Lower leg skin (tissue), 4 donors: ENCODE results near the gene ZC3HAV1. TPM values are rescaled to one million over a fixed set of nuclear protein-coding genes. Genes with fewer than 3 reads are reported as not detected.
A peak's percentile ranks its signal among the peaks of the same experiment; 100 is the strongest.

Experiments
- DNase-seq, 2 donors: peaks; one replicate each; pipeline ENCODE4 v3.0.0-alpha.2; 2019; ENCODE audit warnings: low spot score in 2 of 2
- H3K4me3 ChIP-seq: fragments of 200-600 bp; sonication (generic); 2 replicates; pipeline ENCODE4 v1.5.1; 2017; ENCODE audit warnings: mild to moderate bottlenecking, low read depth; ENCODE audit not compliant: poor library complexity, severe bottlenecking
- CTCF ChIP-seq, 3 donors: fragments of 450-650 bp; IDR thresholded peaks; one replicate each; pipeline ENCODE4 v1.5.1; 2016; ENCODE audit warnings: antibody characterized with exemption in 3 of 3, mild to moderate bottlenecking in 3 of 3, moderate library complexity in 2 of 3
- POLR2A ChIP-seq, 2 donors: fragments of 450-650 bp; IDR thresholded peaks; one replicate each; pipeline ENCODE4 v1.6.1; 2016 to 2017; ENCODE audit warnings: antibody characterized with exemption in 2 of 2, mild to moderate bottlenecking in 1 of 2, moderate library complexity in 1 of 2
- WGBS, 2 donors: methylation state at CpG; one replicate each; pipeline ENCODE4 v1.1.5; 2018; 5-methylcytosine and 5-hydroxymethylcytosine counted together
- intact Hi-C: fragments of 100-400 bp; cut with DNase I; formaldehyde crosslinking; loops from one replicate; pipeline ENCODE4 v1.15.0; 2023; ENCODE audit warnings: low total_unique reads
- total RNA-seq, 4 donors: library from RNA; depleted of rRNA; stranded (reverse); fragments of >200 nt; gene quantifications; one replicate each; pipeline ENCODE4 v1.1.0, GENCODE V29; 2016

ZC3HAV1 gene
- total RNA-seq, 4 donors from 2014 or later, result 15.4 to 25.8 (median 22.9) TPM

GRCh38 chr7:139035586-139036353, 73.8 kb downstream of the ZC3HAV1 start, which contains the start of gene ZC3HAV1L:
TSS of gene ZC3HAV1L (minus strand) at chr7:139036042. CDS start at chr7:139036017, 25 bp downstream.
- no peak for TF ChIP-seq CTCF (IDR thresholded peaks at IDR 0.05)
- no peak for TF ChIP-seq POLR2A (IDR thresholded peaks at IDR 0.05)
- DNase-seq, result peak; percentile 35 to 87
- intact Hi-C loops, result loop anchor here (2.0 kb wide), 1 partner anchor 59 kb away; no protein-coding TSS in a partner anchor
- peak within 1 kb of the TSS; percentile 57 for H3K4me3 ChIP-seq
- WGBS, 2 donors, result 2% methylated on average over 28 to 31 of the region's 82 CpGs

GRCh38 chr7:139034855-139035585, 74.5 kb downstream of the ZC3HAV1 start:
- 9 to 11% methylated on average over 33 to 37 of the region's 47 CpGs for WGBS, 2 donors
- peak in 1 of 2 donors; percentile 88 for DNase-seq
- H3K4me3 ChIP-seq, result peak overlapping the region; percentile 57
- intact Hi-C loops, result loop anchor here (2.0 kb wide), 1 partner anchor 60 kb away; no protein-coding TSS in a partner anchor
- TF ChIP-seq CTCF (IDR thresholded peaks at IDR 0.05) (no peak), POLR2A (IDR thresholded peaks at IDR 0.05) (no peak)

GRCh38 chr7:139034336-139034735, 75.2 kb downstream of the ZC3HAV1 start:
- 73 to 78% methylated on average over 5 of the region's 5 CpGs for WGBS, 2 donors

GRCh38 chr7:139033346-139034114, 76.0 kb downstream of the ZC3HAV1 start:
- intact Hi-C loops, result loop anchor here (2.0 kb wide), 1 partner anchor 61 kb away; no protein-coding TSS in a partner anchor
- 54 to 60% methylated on average over 6 of the region's 6 CpGs for WGBS, 2 donors
- TF ChIP-seq POLR2A (IDR thresholded peaks at IDR 0.05) (no peak), CTCF (IDR thresholded peaks at IDR 0.05) (no peak)
- peak in 1 of 2 donors; percentile 44 for DNase-seq
- H3K4me3 ChIP-seq, result no peak overlapping the region

More at GRCh38 chr7:139034336-139034735, 75.2 kb downstream of the ZC3HAV1 start:
- no peak overlapping the region for H3K4me3 ChIP-seq
- intact Hi-C loops, result loop anchor here (2.0 kb wide), 1 partner anchor 60 kb away; no protein-coding TSS in a partner anchor
- DNase-seq, result no peak
- TF ChIP-seq CTCF (IDR thresholded peaks at IDR 0.05), result no peak
- TF ChIP-seq POLR2A (IDR thresholded peaks at IDR 0.05), result no peak

- 97 to 98% methylated on average over 4 of the region's 4 CpGs for WGBS, 2 donors
- no peak for DNase-seq
- TF ChIP-seq CTCF (IDR thresholded peaks at IDR 0.05), result no peak
- TF ChIP-seq POLR2A (IDR thresholded peaks at IDR 0.05), result no peak
- intact Hi-C loops, result no loop called here
- H3K4me3 ChIP-seq, result no peak overlapping the region
Measured at GRCh38 chr7:139032473-139032872, 77.0 kb downstream of the ZC3HAV1 start.
